Heart right ventricle (tissue), 16 donors: ENCODE results near the gene CLSTN2. TPM values are rescaled to one million over a fixed set of nuclear protein-coding genes. Genes with fewer than 3 reads are reported as not detected.

ENCODE experiments used
- ATAC-seq, 8 donors: fragments of 200-7000 bp; cut with Tn5 transposase; one replicate each; pipeline ENCODE4 v1.9.1; 2020; ENCODE audit warnings: mild to moderate bottlenecking in 8 of 8, moderate library complexity in 8 of 8, moderate number of reproducible peaks in 1 of 8
- DNase-seq, 2 donors: peaks; one replicate each; pipeline ENCODE4 v3.0.0-alpha.2; 2020
- H3K27ac ChIP-seq, 10 donors: fragments of 200-600 bp; sonication (generic) in 2 of 10; one replicate each; pipeline versions ENCODE4 v1.5.0 to v1.8.0; 2020 to 2022; ENCODE audit warnings: mild to moderate bottlenecking in 3 of 10
- H3K27me3 ChIP-seq, 7 donors: fragments of 200-600 bp; one replicate each; pipeline ENCODE4 v1.8.0; 2021 to 2022; ENCODE audit warnings: mild to moderate bottlenecking in 2 of 7
- H3K36me3 ChIP-seq, 9 donors: fragments of 200-600 bp; sonication (generic) in 1 of 9; one replicate each; pipeline versions ENCODE4 v1.5.0 to v1.8.0; 2020 to 2022; ENCODE audit warnings: mild to moderate bottlenecking in 2 of 9
- H3K4me1 ChIP-seq, 9 donors: fragments of 200-600 bp; sonication (generic) in 1 of 9; one replicate each; pipeline versions ENCODE4 v1.5.0 to v1.8.0; 2020 to 2022; ENCODE audit warnings: mild to moderate bottlenecking in 4 of 9
- H3K4me3 ChIP-seq, 10 donors: fragments of 200-600 bp; sonication (generic) in 2 of 10; one replicate each; pipeline versions ENCODE4 v1.5.0 to v1.8.0; 2020 to 2022; ENCODE audit warnings: mild to moderate bottlenecking in 7 of 10, moderate library complexity in 2 of 10
- H3K9me3 ChIP-seq, 11 donors: fragments of 200-600 bp in 10 of 11; sonication (generic) in 2 of 11; one replicate each; pipeline versions ENCODE4 v1.5.0 to v1.8.0; 2013 to 2022; ENCODE audit warnings: mild to moderate bottlenecking in 2 of 11, control low read depth in 1 of 11, moderate library complexity in 1 of 11
- WGBS, 2 donors: extraction: QIAGEN DNeasy Blood & Tissue Kit; methylation state at CpG; one replicate each; pipeline ENCODE4 v1.1.7; 2013; ENCODE audit warnings: inconsistent platforms in 1 of 2; 5-methylcytosine and 5-hydroxymethylcytosine counted together
- intact Hi-C, 10 donors: fragments of 100-400 bp; cut with DNase I; formaldehyde crosslinking; loops; one replicate each; pipeline versions ENCODE4 v1.11.1 to v1.14.2; 2022
- polyA plus RNA-seq, 2 donors: library from polyadenylated mRNA; stranded (reverse); fragments of 200-250 nt; gene quantifications; one replicate each; pipeline ENCODE4 v1.2.3, GENCODE V29; 2013
- total RNA-seq, 10 donors: library from RNA; stranded (reverse); fragmentation: NEBNext Ultra II Directional in 3 of 10; extraction: Animal tissue kit (Norgen Biotek cat#: 25700) in 3 of 10; gene quantifications; one replicate each; pipeline versions ENCODE4 v1.2.1 to v1.2.4, GENCODE V29; 2021 to 2023
- TF ChIP-seq, protein P1 (sequence below), 9 donors: fragments of 200-600 bp; sonication (generic) in 2 of 9; IDR thresholded peaks; one replicate each; pipeline versions ENCODE4 v1.5.0 to v1.8.0; 2021 to 2022; ENCODE audit warnings: antibody characterized with exemption in 9 of 9, mild to moderate bottlenecking in 5 of 9, moderate library complexity in 1 of 9
- donor health status: Arrhythmogenic right ventricular cardiomyopathy.
- donor health status: ischemic (EF 13 %, LVEDD 7.1; RV severe dilation, severe dysfunction).
- donor health status: healthy with polysubstance abuse.
- donor health status: DM: no; HTN: yes; CAD: no.
- donor health status: DM: no; HTN: no; CAD: no.
- donor health status: ischemic (EF 25% LVEDD 6.9; RV normal size, moderate dysfunction).
- donor health status: ischemic (EF 25% LVEDD 5.7; RV mildly dilated, moderate dysfunction).
- donor health status: healthy.
- donor health status: DM: yes; HTN: yes; CAD: no.
- donor health status: Ischemic cardiomyopathy.
- donor health status: ischemic (EF 35%, LVEDD 5.7; RV mildly dilated, moderate dysfunction).
- donor health status: nonischemic (EF 11% LVEDD 7.7; RV severe dilation, severe dysfunction).
- donor health status: DM: yes; HTN: yes; CAD: no.
- donor health status: PGD.
- donor health status: ischemic (EF 29% LVEDD 5.4; RV normal size, mild dysfunction).
- donor health status: nonischemic (EF 23%, LVEDD 6.1; RV moderate dilation, normal function).

CLSTN2 gene
- total and polyA plus RNA-seq, 12 donors, result 0.57 to 10.7 (median 4.4) TPM

GRCh38 chr3:140610544-140610943, 675.6 kb downstream of the CLSTN2 start:
- WGBS, 2 donors, result 80% methylated on average over 3 of the region's 3 CpGs
- H3K27me3 ChIP-seq, result no peaks in the 10 kb centered on the region
- no peaks in the 10 kb centered on the region for H3K36me3 ChIP-seq
- TF ChIP-seq, protein P1, sequence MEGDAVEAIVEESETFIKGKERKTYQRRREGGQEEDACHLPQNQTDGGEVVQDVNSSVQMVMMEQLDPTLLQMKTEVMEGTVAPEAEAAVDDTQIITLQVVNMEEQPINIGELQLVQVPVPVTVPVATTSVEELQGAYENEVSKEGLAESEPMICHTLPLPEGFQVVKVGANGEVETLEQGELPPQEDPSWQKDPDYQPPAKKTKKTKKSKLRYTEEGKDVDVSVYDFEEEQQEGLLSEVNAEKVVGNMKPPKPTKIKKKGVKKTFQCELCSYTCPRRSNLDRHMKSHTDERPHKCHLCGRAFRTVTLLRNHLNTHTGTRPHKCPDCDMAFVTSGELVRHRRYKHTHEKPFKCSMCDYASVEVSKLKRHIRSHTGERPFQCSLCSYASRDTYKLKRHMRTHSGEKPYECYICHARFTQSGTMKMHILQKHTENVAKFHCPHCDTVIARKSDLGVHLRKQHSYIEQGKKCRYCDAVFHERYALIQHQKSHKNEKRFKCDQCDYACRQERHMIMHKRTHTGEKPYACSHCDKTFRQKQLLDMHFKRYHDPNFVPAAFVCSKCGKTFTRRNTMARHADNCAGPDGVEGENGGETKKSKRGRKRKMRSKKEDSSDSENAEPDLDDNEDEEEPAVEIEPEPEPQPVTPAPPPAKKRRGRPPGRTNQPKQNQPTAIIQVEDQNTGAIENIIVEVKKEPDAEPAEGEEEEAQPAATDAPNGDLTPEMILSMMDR (IDR thresholded peaks at IDR 0.05), result no peak
- intact Hi-C loops, result no loop called here
- DNase-seq (no peak), ATAC-seq (no peak)
- H3K4me3 ChIP-seq, result no peak overlapping the region
- peaks cover 0 to 10% (median 0%) of the 10 kb centered on the region in 11 donors for H3K9me3 ChIP-seq
- no peaks in the 10 kb centered on the region for H3K4me1 ChIP-seq
- H3K27ac ChIP-seq, result no peak overlapping the region

GRCh38 chr3:140614001-140614400, 679.0 kb downstream of the CLSTN2 start:
- intact Hi-C loops, result no loop called here
- H3K36me3 ChIP-seq, result no peaks in the 10 kb centered on the region
- no peak for DNase-seq
- WGBS, 2 donors, result 82 to 90% methylated on average over 1 of the region's 1 CpG
- ATAC-seq, result no peak
- H3K27me3 ChIP-seq, result no peaks in the 10 kb centered on the region
- no peak overlapping the region for H3K27ac ChIP-seq
- no peak overlapping the region for H3K4me3 ChIP-seq
- TF ChIP-seq, protein P1 (IDR thresholded peaks at IDR 0.05), result no peak
- H3K4me1 ChIP-seq, result no peaks in the 10 kb centered on the region
- peaks cover 0 to 25% (median 8%) of the 10 kb centered on the region in 11 donors for H3K9me3 ChIP-seq

- Histone ChIP-seq H3K36me3 (no peaks in the 10 kb centered on the region), H3K27ac (no peak overlapping the region), H3K9me3 (peaks cover 0 to 27% (median 8%) of the 10 kb centered on the region in 11 donors), H3K4me3 (no peak overlapping the region), H3K27me3 (no peaks in the 10 kb centered on the region), H3K4me1 (no peaks in the 10 kb centered on the region)
- WGBS, 2 donors, result 46 to 57% methylated on average over 2 of the region's 2 CpGs
- ATAC-seq (no peak), DNase-seq (no peak)
- TF ChIP-seq, protein P1 (IDR thresholded peaks at IDR 0.05), result no peak
- intact Hi-C loops, result no loop called here
Observed at GRCh38 chr3:140617135-140617534, 682.1 kb downstream of the CLSTN2 start.

GRCh38 chr3:140626856-140627255, 691.9 kb downstream of the CLSTN2 start:
- H3K4me1 ChIP-seq, result peaks cover 0 to 2% (median 0%) of the 10 kb centered on the region in 9 donors
- H3K27me3 ChIP-seq, result no peaks in the 10 kb centered on the region
- H3K27ac ChIP-seq, result no peak overlapping the region
- H3K36me3 ChIP-seq, result no peaks in the 10 kb centered on the region
- 88 to 93% methylated on average over 7 of the region's 7 CpGs for WGBS, 2 donors
- TF ChIP-seq, protein P1 (IDR thresholded peaks at IDR 0.05), result no peak
- DNase-seq (no peak), ATAC-seq (no peak)
- H3K9me3 ChIP-seq, result no peaks in the 10 kb centered on the region
- intact Hi-C loops, result no loop called here
- H3K4me3 ChIP-seq, result no peak overlapping the region
